Sigmoid colon (tissue), 7 donors: Measurements from ENCODE around the gene CADM2. TPM values are rescaled to one million over a fixed set of nuclear protein-coding genes. Genes with fewer than 3 reads are reported as not detected.

Experiments used
- DNase-seq: peaks from one replicate; pipeline ENCODE4 v3.0.0-alpha.2; 2019
- H3K27ac ChIP-seq, 4 donors: fragments of 200-600 bp; sonication (generic); one replicate each; pipeline ENCODE4 v1.5.1; 2016 to 2019; ENCODE audit warnings: mild to moderate bottlenecking in 1 of 4
- H3K27me3 ChIP-seq, 3 donors: fragments of 200-600 bp; sonication (generic); one replicate each; pipeline ENCODE4 v1.5.1; 2019; ENCODE audit warnings: mild to moderate bottlenecking in 1 of 3
- H3K36me3 ChIP-seq, 4 donors: fragments of 200-600 bp; sonication (generic); one replicate each; pipeline ENCODE4 v1.5.1; 2016 to 2019
- H3K4me1 ChIP-seq, 4 donors: fragments of 200-600 bp; sonication (generic); one replicate each; pipeline ENCODE4 v1.5.1; 2017 to 2019
- H3K4me3 ChIP-seq, 4 donors: fragments of 200-600 bp; sonication (generic); one replicate each; pipeline ENCODE4 v1.5.1; 2017 to 2019; ENCODE audit warnings: mild to moderate bottlenecking in 2 of 4, moderate library complexity in 1 of 4
- H3K9me3 ChIP-seq, 4 donors: fragments of 200-600 bp in 3 of 4; sonication (generic) in 3 of 4; one replicate each; pipeline versions ENCODE4 v1.5.1 to v1.6.1; 2013 to 2019
- EP300 ChIP-seq, 4 donors: sonication (generic); formaldehyde crosslinking; IDR thresholded peaks; one replicate each; pipeline ENCODE4 v1.6.1; 2017; ENCODE audit warnings: antibody characterized with exemption in 4 of 4
- POLR2A ChIP-seq, 2 donors: fragments of 450-650 bp; IDR thresholded peaks; one replicate each; pipeline ENCODE4 v1.6.1; 2016; ENCODE audit warnings: antibody characterized with exemption in 2 of 2, mild to moderate bottlenecking in 2 of 2, moderate library complexity in 2 of 2
- POLR2AphosphoS5 ChIP-seq, 4 donors: sonication (generic); formaldehyde crosslinking; IDR thresholded peaks; one replicate each; pipeline ENCODE4 v1.6.1; 2017; ENCODE audit warnings: antibody characterized with exemption in 4 of 4
- WGBS, 2 donors: extraction: QIAGEN DNeasy Blood & Tissue Kit; methylation state at CpG; one replicate each; pipeline ENCODE4 v1.1.7; 2013; 5-methylcytosine and 5-hydroxymethylcytosine counted together
- intact Hi-C: fragments of 100-400 bp; cut with DNase I; formaldehyde crosslinking; loops from one replicate; pipeline ENCODE4 v1.15.1; 2023
- polyA plus RNA-seq, 3 donors: library from polyadenylated mRNA; stranded (reverse); fragments of 200-250 nt; gene quantifications; one replicate each; pipeline ENCODE4 v1.2.3, GENCODE V29; 2013
- total RNA-seq, 4 donors: library from RNA; depleted of rRNA; stranded (reverse); fragments of >200 nt; gene quantifications; one replicate each; pipeline ENCODE4 v1.1.0, GENCODE V29; 2016
- TF ChIP-seq, protein P1 (sequence below), 4 experiments: fragments of 450-650 bp in 3 of 4; fragments of 200-600 bp in 1 of 4; IDR thresholded peaks; one replicate each; pipeline ENCODE4 v1.5.1; 2016 to 2019; ENCODE audit warnings: antibody characterized with exemption in 4 of 4, mild to moderate bottlenecking in 3 of 4, moderate library complexity in 2 of 4
- donor health status: healthy with polysubstance abuse.
- donor health status: Bipolar disorder and iron deficiency.
- donor health status: healthy.

Gene CADM2
- total and polyA plus RNA-seq, 7 donors: 0.46 to 22.8 (median 12.8) TPM

DNA sequence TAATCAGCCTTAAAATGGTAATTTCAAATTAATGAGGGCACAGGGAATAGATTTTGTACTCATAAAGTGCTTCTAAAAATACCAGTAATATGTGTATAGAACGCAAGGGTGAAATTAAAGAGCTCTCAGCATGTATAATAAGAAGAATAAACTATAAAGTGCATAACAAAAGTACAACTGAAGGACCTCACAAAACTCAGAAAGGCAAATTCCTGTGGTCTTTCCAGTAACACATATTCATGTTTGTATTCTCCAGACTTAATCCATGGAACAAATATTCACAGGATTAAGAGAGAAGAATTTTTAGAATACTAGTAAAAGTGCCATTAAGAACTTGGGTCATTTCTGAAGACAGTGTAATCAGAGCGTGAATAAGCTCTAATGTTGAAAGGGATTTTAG is 646.3 kb downstream of the CADM2 start:
- Histone ChIP-seq H3K4me3 (no peak overlapping the region), H3K4me1 (no peaks in the 10 kb centered on the region), H3K9me3 (no peaks in the 10 kb centered on the region), H3K36me3 (no peaks in the 10 kb centered on the region), H3K27ac (no peak overlapping the region), H3K27me3 (no peaks in the 10 kb centered on the region)
- WGBS, 2 donors: 82% methylated on average over 2 of the region's 2 CpGs
- DNase-seq: no peak
- TF ChIP-seq, protein P1, sequence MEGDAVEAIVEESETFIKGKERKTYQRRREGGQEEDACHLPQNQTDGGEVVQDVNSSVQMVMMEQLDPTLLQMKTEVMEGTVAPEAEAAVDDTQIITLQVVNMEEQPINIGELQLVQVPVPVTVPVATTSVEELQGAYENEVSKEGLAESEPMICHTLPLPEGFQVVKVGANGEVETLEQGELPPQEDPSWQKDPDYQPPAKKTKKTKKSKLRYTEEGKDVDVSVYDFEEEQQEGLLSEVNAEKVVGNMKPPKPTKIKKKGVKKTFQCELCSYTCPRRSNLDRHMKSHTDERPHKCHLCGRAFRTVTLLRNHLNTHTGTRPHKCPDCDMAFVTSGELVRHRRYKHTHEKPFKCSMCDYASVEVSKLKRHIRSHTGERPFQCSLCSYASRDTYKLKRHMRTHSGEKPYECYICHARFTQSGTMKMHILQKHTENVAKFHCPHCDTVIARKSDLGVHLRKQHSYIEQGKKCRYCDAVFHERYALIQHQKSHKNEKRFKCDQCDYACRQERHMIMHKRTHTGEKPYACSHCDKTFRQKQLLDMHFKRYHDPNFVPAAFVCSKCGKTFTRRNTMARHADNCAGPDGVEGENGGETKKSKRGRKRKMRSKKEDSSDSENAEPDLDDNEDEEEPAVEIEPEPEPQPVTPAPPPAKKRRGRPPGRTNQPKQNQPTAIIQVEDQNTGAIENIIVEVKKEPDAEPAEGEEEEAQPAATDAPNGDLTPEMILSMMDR (IDR thresholded peaks at IDR 0.05): no peak
- TF ChIP-seq POLR2AphosphoS5 (IDR thresholded peaks at IDR 0.05) (no peak), EP300 (IDR thresholded peaks at IDR 0.05) (no peak), POLR2A (IDR thresholded peaks at IDR 0.05) (no peak)
- intact Hi-C loops: no loop called here

DNA sequence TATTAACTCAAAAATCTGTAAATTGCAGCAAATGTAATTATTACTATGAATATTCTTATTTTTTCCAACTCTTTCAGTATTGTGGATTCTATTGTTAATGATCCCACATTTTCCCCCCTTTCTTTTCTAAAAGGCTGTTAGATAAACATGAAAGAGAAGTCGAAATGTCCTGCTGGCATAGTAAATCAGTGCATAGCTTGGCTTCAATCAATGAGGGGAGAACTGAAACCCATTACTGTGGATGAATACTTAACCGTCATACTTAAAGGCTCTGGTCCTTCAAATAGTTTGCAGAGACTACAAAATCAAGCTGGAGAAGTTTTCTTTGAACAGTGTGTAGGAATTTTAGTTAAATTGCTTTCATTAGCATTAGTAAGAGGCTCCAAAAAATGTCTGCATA is 667.9 kb downstream of the CADM2 start:
- no peak overlapping the region for H3K27ac ChIP-seq
- no peaks in the 10 kb centered on the region for H3K4me1 ChIP-seq
- no peak for TF ChIP-seq POLR2A (IDR thresholded peaks at IDR 0.05)
- TF ChIP-seq, protein P1 (IDR thresholded peaks at IDR 0.05): no peak
- DNase-seq: no peak
- H3K4me3 ChIP-seq: no peak overlapping the region
- intact Hi-C loops: no loop called here
- no peaks in the 10 kb centered on the region for H3K9me3 ChIP-seq
- H3K27me3 ChIP-seq: no peaks in the 10 kb centered on the region
- H3K36me3 ChIP-seq: no peaks in the 10 kb centered on the region
- 30 to 40% methylated on average over 2 of the region's 2 CpGs for WGBS, 2 donors

GRCh38 chr3:85627932-85628331 is 669.1 kb downstream of the CADM2 start:
- Histone ChIP-seq H3K36me3 (no peaks in the 10 kb centered on the region), H3K4me1 (no peaks in the 10 kb centered on the region), H3K27ac (no peak overlapping the region), H3K4me3 (no peak overlapping the region), H3K27me3 (no peaks in the 10 kb centered on the region), H3K9me3 (no peaks in the 10 kb centered on the region)
- DNase-seq: no peak
- intact Hi-C loops: no loop called here
- 71 to 87% methylated on average over 5 of the region's 5 CpGs for WGBS, 2 donors
- TF ChIP-seq POLR2AphosphoS5 (IDR thresholded peaks at IDR 0.05): no peak
- TF ChIP-seq, protein P1 (IDR thresholded peaks at IDR 0.05): no peak
- TF ChIP-seq POLR2A (IDR thresholded peaks at IDR 0.05): no peak
- TF ChIP-seq EP300 (IDR thresholded peaks at IDR 0.05): no peak

- TF ChIP-seq, protein P1 (IDR thresholded peaks at IDR 0.05): no peak
- TF ChIP-seq POLR2AphosphoS5 (IDR thresholded peaks at IDR 0.05) (no peak), EP300 (IDR thresholded peaks at IDR 0.05) (no peak), POLR2A (IDR thresholded peaks at IDR 0.05) (no peak)
- WGBS, 2 donors: 89 to 95% methylated on average over 1 of the region's 1 CpG
- intact Hi-C loops: no loop called here
- Histone ChIP-seq H3K36me3 (no peaks in the 10 kb centered on the region), H3K27ac (no peak overlapping the region), H3K4me1 (no peaks in the 10 kb centered on the region), H3K4me3 (no peak overlapping the region), H3K9me3 (no peaks in the 10 kb centered on the region), H3K27me3 (no peaks in the 10 kb centered on the region)
- DNase-seq: no peak
Observed at GRCh38 chr3:85631070-85631469, 672.3 kb downstream of the CADM2 start.

GRCh38 chr3:85632921-85633320 is 674.1 kb downstream of the CADM2 start:
- no peak for DNase-seq
- TF ChIP-seq POLR2A (IDR thresholded peaks at IDR 0.05): no peak
- no peak overlapping the region for H3K27ac ChIP-seq
- H3K27me3 ChIP-seq: no peaks in the 10 kb centered on the region
- H3K4me3 ChIP-seq: no peak overlapping the region
- H3K9me3 ChIP-seq: no peaks in the 10 kb centered on the region
- H3K4me1 ChIP-seq: no peaks in the 10 kb centered on the region
- no peaks in the 10 kb centered on the region for H3K36me3 ChIP-seq
- intact Hi-C loops: no loop called here
- 75 to 78% methylated on average over 4 of the region's 4 CpGs for WGBS, 2 donors
